HCT116 (cell line): ENCODE data around the gene CDK4.

Experiments used
- EZH2 ChIP-seq: fragments of 200-600 bp; sonication (generic); IDR thresholded peaks from 2 replicates; pipeline ENCODE4 v1.6.1; 2017; ENCODE audit warnings: antibody characterized with exemption, mixed run types
- POLR2A ChIP-seq: IDR thresholded peaks from 2 replicates; pipeline ENCODE4 v1.7.0; 2011; ENCODE audit warnings: borderline replicate concordance; ENCODE audit not compliant: insufficient read depth, insufficient read length; ENCODE audit errors: extremely low read depth
- POLR2AphosphoS5 ChIP-seq: IDR thresholded peaks from 2 replicates; pipeline ENCODE4 v1.6.1; 2011; ENCODE audit warnings: mild to moderate bottlenecking, low read depth, low read length, moderate library complexity
- SP1 ChIP-seq: IDR thresholded peaks from 2 replicates; pipeline ENCODE4 v1.6.1; 2012; ENCODE audit warnings: low read depth
- SRF ChIP-seq: IDR thresholded peaks from 2 replicates; pipeline ENCODE4 v1.6.1; 2012; ENCODE audit warnings: low read depth
- TF ChIP-seq, protein P1 (sequence below), 3 experiments: fragments of 200-600 bp in 1 of 3; sonication (generic) in 1 of 3; IDR thresholded peaks in 2 of 3; conservative IDR thresholded peaks in 1 of 3; 2 replicates each; pipeline ENCODE4 v1.5.1; 2012 to 2017; ENCODE audit warnings: low read depth in 2 of 3, low read length in 2 of 3, antibody characterized with exemption in 1 of 3, borderline replicate concordance in 1 of 3, control low read depth in 1 of 3, mild to moderate bottlenecking in 1 of 3, mixed read lengths in 1 of 3, mixed run types in 1 of 3, moderate library complexity in 1 of 3; ENCODE audit not compliant: insufficient read depth in 1 of 3

DNA sequence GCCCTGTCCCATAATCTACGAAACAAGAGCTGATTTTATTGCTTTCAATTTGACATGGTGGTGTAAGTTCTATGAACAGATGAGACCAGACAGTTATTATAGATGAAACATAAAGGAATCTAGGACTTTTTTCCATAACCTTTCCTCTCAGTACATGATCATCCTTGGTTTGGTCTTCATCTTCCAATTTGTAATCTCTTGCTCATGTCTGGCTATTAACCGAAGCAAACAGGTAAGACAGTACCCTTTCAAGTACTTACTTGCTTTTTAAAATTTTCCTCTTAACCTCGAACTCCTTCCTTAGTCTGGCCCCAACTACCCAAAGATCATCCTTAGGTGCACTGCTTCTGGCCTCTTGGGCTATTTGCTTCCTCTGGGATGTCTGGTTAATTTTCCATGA lies 6.1 kb downstream of the CDK4 start:
- TF ChIP-seq, protein P1, sequence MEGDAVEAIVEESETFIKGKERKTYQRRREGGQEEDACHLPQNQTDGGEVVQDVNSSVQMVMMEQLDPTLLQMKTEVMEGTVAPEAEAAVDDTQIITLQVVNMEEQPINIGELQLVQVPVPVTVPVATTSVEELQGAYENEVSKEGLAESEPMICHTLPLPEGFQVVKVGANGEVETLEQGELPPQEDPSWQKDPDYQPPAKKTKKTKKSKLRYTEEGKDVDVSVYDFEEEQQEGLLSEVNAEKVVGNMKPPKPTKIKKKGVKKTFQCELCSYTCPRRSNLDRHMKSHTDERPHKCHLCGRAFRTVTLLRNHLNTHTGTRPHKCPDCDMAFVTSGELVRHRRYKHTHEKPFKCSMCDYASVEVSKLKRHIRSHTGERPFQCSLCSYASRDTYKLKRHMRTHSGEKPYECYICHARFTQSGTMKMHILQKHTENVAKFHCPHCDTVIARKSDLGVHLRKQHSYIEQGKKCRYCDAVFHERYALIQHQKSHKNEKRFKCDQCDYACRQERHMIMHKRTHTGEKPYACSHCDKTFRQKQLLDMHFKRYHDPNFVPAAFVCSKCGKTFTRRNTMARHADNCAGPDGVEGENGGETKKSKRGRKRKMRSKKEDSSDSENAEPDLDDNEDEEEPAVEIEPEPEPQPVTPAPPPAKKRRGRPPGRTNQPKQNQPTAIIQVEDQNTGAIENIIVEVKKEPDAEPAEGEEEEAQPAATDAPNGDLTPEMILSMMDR (IDR thresholded peaks at IDR 0.05 in 2 of 3, conservative IDR thresholded peaks at IDR 0.05 in 1 of 3; ENCODE audit: borderline replicate concordance in 1 of 3, insufficient read depth in 1 of 3, low read depth in 2 of 3, low read length in 2 of 3), result no peak
- no peak for TF ChIP-seq POLR2A
- TF ChIP-seq EZH2, result no peak
- no peak for TF ChIP-seq SP1
- TF ChIP-seq SRF, result no peak
- TF ChIP-seq POLR2AphosphoS5, result no peak
